Keratinocyte (primary cell): ENCODE results near the gene SLC25A28.

Experiments used
- EZH2 ChIP-seq: IDR thresholded peaks from one replicate; pipeline ENCODE4 v1.6.1; 2012; ENCODE audit warnings: inconsistent platforms, mild to moderate bottlenecking, low read length, moderate library complexity
- TF ChIP-seq, protein P1 (sequence below), 3 experiments: IDR thresholded peaks in 1 of 3; conservative IDR thresholded peaks in 1 of 3; optimal IDR thresholded peaks in 1 of 3; 2 replicates in 2 of 3; 3 replicates in 1 of 3; pipeline versions ENCODE3 to v1.5.1; 2011; ENCODE audit warnings: low read length in 3 of 3, mild to moderate bottlenecking in 3 of 3, moderate library complexity in 2 of 3, control low read depth in 1 of 3, inconsistent platforms in 1 of 3; ENCODE audit not compliant: insufficient read depth in 2 of 3; ENCODE audit errors: extremely low read depth in 1 of 3

DNA sequence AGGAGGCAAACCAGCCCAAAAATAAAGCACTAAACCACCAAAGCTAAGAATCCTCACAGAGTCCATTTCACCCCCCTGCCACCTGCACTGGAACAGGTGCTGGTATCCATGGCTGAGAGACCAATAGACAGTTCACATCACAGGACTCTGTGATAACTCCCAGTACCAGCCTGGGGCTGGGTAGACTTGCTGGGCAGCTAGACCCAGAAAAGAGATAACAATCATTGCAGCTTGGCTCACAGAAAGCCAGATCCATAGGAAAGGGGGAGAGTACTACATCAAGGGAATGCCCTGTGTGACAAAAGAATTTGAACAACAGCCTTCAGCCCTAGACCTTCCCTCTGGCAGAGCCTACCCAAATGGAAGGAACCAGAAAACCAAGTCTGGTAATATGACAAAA, 13.6 kb upstream of the SLC25A28 start:
- no peak for TF ChIP-seq EZH2
- TF ChIP-seq, protein P1, sequence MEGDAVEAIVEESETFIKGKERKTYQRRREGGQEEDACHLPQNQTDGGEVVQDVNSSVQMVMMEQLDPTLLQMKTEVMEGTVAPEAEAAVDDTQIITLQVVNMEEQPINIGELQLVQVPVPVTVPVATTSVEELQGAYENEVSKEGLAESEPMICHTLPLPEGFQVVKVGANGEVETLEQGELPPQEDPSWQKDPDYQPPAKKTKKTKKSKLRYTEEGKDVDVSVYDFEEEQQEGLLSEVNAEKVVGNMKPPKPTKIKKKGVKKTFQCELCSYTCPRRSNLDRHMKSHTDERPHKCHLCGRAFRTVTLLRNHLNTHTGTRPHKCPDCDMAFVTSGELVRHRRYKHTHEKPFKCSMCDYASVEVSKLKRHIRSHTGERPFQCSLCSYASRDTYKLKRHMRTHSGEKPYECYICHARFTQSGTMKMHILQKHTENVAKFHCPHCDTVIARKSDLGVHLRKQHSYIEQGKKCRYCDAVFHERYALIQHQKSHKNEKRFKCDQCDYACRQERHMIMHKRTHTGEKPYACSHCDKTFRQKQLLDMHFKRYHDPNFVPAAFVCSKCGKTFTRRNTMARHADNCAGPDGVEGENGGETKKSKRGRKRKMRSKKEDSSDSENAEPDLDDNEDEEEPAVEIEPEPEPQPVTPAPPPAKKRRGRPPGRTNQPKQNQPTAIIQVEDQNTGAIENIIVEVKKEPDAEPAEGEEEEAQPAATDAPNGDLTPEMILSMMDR (optimal IDR thresholded peaks at IDR 0.05 in 1 of 3, IDR thresholded peaks at IDR 0.05 in 1 of 3, conservative IDR thresholded peaks at IDR 0.05 in 1 of 3; ENCODE audit: extremely low read depth in 1 of 3, insufficient read depth in 2 of 3, low read length in 3 of 3): no peak
